HepG2 (cell line): ENCODE measurements around the gene FCHO2. TPM values are rescaled to one million over a fixed set of nuclear protein-coding genes. Genes with fewer than 3 reads are reported as not detected.
A peak's percentile ranks its signal among the peaks of the same experiment; 100 is the strongest.

Experiments used
- HNF4G ChIP-seq, 2 experiments: sonication (generic) in 1 of 2; formaldehyde crosslinking in 1 of 2; IDR thresholded peaks; 2 replicates each; pipeline versions ENCODE4 v1.4.0 to v1.6.1; 2011 to 2020; ENCODE audit warnings: borderline replicate concordance in 2 of 2, low read depth in 2 of 2, mild to moderate bottlenecking in 2 of 2, low read length in 1 of 2, missing genetic modification reagents in 1 of 2, moderate library complexity in 1 of 2
- HOXA5 ChIP-seq: sonication (generic); formaldehyde crosslinking; IDR thresholded peaks from 2 replicates; pipeline ENCODE4 v1.4.0; 2020; ENCODE audit warnings: missing genetic modification reagents
- KAT8 ChIP-seq: IDR thresholded peaks from 2 replicates; pipeline ENCODE4 v1.6.1; 2016; ENCODE audit warnings: missing genetic modification reagents, missing compliant biosample characterization
- MIER2 ChIP-seq: IDR thresholded peaks from 2 replicates; pipeline ENCODE4 v1.6.1; 2016; ENCODE audit warnings: missing biosample characterization, missing genetic modification reagents
- NCOA2 ChIP-seq: sonication (generic); formaldehyde crosslinking; IDR thresholded peaks from 2 replicates; pipeline ENCODE4 v1.8.0; 2022; ENCODE audit warnings: inconsistent platforms
- PRDM10 ChIP-seq: sonication (generic); formaldehyde crosslinking; IDR thresholded peaks from 2 replicates; pipeline ENCODE4 v1.4.0; 2020; ENCODE audit warnings: low read depth, missing genetic modification reagents
- REPIN1 ChIP-seq: sonication (generic); formaldehyde crosslinking; IDR thresholded peaks from 2 replicates; pipeline ENCODE4 v1.8.0; 2022; ENCODE audit warnings: missing genetic modification reagents, low read depth, mild to moderate bottlenecking, borderline replicate concordance
- SMAD3 ChIP-seq: sonication (generic); formaldehyde crosslinking; IDR thresholded peaks from 2 replicates; pipeline ENCODE4 v1.4.0; 2020; ENCODE audit warnings: missing genetic modification reagents
- YEATS2 ChIP-seq: sonication (generic); formaldehyde crosslinking; IDR thresholded peaks from 2 replicates; pipeline ENCODE4 v1.4.0; 2020; ENCODE audit warnings: missing genetic modification reagents, borderline replicate concordance
- ZNF12 ChIP-seq: sonication (generic); formaldehyde crosslinking; IDR thresholded peaks from 2 replicates; pipeline ENCODE4 v1.5.0; 2020; ENCODE audit warnings: missing genetic modification reagents
- ZNF331 ChIP-seq: sonication (generic); formaldehyde crosslinking; IDR thresholded peaks from 2 replicates; pipeline ENCODE4 v1.4.0; 2020; ENCODE audit warnings: missing genetic modification reagents
- polyA plus RNA-seq, 8 experiments: library from polyadenylated mRNA; depleted of rRNA in 3 of 8; stranded (reverse) in 7 of 8; unstranded in 1 of 8; fragments of >200 nt; fragmentation: Illumina TruSeq in 4 of 8; extraction: Trizol in 4 of 8; gene quantifications; 2 replicates each; pipeline versions ENCODE4 v1.2.1 to v1.2.3, GENCODE V29; 2011 to 2016; ENCODE audit warnings: low read depth in 4 of 8, missing spikeins in 1 of 8, mixed read lengths in 1 of 8; ENCODE audit not compliant: insufficient read depth in 1 of 8
- total RNA-seq, 5 experiments: library from RNA; depleted of rRNA; stranded (reverse); fragments of >200 nt; fragmentation: Illumina TruSeq; extraction: Trizol; gene quantifications; 2 replicates each; pipeline ENCODE4 v1.2.3, GENCODE V29; 2016; ENCODE audit warnings: low read depth in 1 of 5
- TF ChIP-seq, protein P1 (sequence below): sonication (generic); formaldehyde crosslinking; conservative IDR thresholded peaks from 2 replicates; pipeline ENCODE4 v1.4.0; 2020; ENCODE audit warnings: missing genetic modification reagents
- TF ChIP-seq, protein P2 (sequence below): sonication (generic); formaldehyde crosslinking; IDR thresholded peaks from 2 replicates; pipeline ENCODE4 v1.4.0; 2020; ENCODE audit warnings: missing genetic modification reagents, borderline replicate concordance
- TF ChIP-seq, protein P3 (sequence below): sonication (generic); formaldehyde crosslinking; IDR thresholded peaks from 2 replicates; pipeline ENCODE4 v1.4.0; 2020; ENCODE audit warnings: missing genetic modification reagents

The FCHO2 gene
- total and polyA plus RNA-seq, 2 of the 13 experiments (the other 11 are each of a cell fraction or from before 2014, with no cell fraction given), result 11.6 to 17.3 TPM

DNA sequence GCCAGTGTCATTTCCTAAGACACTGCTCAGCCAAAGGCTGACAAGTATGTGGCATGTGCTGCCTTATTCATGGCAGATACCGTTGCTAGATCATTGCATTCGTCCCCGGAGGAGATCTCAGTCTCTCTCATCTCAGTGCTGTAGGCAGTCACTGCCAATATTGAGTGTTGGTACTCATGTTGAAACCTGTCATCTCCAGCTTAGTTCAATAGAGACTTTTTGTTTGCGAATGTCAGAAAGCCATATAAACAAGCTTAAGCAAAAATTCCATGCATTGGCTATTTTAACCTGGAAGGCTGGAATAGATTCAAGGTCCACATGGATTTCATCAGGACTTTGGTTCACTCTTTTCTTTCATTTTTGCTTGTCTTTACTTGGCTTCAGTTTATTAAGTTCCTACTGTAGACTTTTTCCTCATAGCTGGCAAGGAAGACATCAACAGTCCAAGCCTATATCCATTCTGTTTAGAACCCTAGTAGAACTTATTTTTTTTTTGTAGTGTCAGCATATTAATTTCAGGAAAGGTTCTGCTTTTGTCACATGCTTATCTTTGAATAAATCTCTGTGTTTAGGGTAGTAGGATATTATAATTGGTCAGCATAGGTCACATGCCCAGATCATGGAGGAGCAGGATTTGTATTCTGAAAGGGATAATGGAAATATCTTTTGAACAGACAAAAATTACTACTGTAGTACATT, 66.8 kb downstream of the FCHO2 start (continued):
- TF ChIP-seq, protein P1, sequence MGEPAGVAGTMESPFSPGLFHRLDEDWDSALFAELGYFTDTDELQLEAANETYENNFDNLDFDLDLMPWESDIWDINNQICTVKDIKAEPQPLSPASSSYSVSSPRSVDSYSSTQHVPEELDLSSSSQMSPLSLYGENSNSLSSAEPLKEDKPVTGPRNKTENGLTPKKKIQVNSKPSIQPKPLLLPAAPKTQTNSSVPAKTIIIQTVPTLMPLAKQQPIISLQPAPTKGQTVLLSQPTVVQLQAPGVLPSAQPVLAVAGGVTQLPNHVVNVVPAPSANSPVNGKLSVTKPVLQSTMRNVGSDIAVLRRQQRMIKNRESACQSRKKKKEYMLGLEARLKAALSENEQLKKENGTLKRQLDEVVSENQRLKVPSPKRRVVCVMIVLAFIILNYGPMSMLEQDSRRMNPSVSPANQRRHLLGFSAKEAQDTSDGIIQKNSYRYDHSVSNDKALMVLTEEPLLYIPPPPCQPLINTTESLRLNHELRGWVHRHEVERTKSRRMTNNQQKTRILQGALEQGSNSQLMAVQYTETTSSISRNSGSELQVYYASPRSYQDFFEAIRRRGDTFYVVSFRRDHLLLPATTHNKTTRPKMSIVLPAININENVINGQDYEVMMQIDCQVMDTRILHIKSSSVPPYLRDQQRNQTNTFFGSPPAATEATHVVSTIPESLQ (CRISPR knock-in tag), result no peak
- TF ChIP-seq HNF4G (IDR thresholded peaks at IDR 0.05; ENCODE audit: borderline replicate concordance, low read depth, low read length) (peak; percentile 70), HNF4G (CRISPR knock-in tag; IDR thresholded peaks at IDR 0.05; ENCODE audit: borderline replicate concordance, low read depth) (no peak), NCOA2 (CRISPR knock-in tag) (peak; percentile 68), KAT8 (CRISPR knock-in tag) (peak; percentile 66), ZNF12 (peak; percentile 73), ZNF331 (peak; percentile 47; the same call in 1 of the 2 replicates), PRDM10 (CRISPR knock-in tag) (no peak), HOXA5 (no peak), SMAD3 (CRISPR knock-in tag) (peak; percentile 56; the same call in 1 of the 2 replicates), REPIN1 (CRISPR knock-in tag) (peak; percentile 51; the same call in 1 of the 2 replicates), MIER2 (CRISPR knock-in tag) (0 out of 2 replicates have a peak, but pooled peaks have one; percentile 30), YEATS2 (CRISPR knock-in tag) (0 out of 2 replicates have a peak, but pooled peaks have one; percentile 20)
- TF ChIP-seq, protein P2, sequence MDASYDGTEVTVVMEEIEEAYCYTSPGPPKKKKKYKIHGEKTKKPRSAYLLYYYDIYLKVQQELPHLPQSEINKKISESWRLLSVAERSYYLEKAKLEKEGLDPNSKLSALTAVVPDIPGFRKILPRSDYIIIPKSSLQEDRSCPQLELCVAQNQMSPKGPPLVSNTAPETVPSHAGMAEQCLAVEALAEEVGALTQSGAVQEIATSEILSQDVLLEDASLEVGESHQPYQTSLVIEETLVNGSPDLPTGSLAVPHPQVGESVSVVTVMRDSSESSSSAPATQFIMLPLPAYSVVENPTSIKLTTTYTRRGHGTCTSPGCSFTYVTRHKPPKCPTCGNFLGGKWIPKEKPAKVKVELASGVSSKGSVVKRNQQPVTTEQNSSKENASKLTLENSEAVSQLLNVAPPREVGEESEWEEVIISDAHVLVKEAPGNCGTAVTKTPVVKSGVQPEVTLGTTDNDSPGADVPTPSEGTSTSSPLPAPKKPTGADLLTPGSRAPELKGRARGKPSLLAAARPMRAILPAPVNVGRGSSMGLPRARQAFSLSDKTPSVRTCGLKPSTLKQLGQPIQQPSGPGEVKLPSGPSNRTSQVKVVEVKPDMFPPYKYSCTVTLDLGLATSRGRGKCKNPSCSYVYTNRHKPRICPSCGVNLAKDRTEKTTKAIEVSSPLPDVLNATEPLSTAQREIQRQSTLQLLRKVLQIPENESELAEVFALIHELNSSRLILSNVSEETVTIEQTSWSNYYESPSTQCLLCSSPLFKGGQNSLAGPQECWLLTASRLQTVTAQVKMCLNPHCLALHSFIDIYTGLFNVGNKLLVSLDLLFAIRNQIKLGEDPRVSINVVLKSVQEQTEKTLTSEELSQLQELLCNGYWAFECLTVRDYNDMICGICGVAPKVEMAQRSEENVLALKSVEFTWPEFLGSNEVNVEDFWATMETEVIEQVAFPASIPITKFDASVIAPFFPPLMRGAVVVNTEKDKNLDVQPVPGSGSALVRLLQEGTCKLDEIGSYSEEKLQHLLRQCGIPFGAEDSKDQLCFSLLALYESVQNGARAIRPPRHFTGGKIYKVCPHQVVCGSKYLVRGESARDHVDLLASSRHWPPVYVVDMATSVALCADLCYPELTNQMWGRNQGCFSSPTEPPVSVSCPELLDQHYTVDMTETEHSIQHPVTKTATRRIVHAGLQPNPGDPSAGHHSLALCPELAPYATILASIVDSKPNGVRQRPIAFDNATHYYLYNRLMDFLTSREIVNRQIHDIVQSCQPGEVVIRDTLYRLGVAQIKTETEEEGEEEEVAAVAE (CRISPR knock-in tag), result peak; percentile 86
- TF ChIP-seq, protein P3, sequence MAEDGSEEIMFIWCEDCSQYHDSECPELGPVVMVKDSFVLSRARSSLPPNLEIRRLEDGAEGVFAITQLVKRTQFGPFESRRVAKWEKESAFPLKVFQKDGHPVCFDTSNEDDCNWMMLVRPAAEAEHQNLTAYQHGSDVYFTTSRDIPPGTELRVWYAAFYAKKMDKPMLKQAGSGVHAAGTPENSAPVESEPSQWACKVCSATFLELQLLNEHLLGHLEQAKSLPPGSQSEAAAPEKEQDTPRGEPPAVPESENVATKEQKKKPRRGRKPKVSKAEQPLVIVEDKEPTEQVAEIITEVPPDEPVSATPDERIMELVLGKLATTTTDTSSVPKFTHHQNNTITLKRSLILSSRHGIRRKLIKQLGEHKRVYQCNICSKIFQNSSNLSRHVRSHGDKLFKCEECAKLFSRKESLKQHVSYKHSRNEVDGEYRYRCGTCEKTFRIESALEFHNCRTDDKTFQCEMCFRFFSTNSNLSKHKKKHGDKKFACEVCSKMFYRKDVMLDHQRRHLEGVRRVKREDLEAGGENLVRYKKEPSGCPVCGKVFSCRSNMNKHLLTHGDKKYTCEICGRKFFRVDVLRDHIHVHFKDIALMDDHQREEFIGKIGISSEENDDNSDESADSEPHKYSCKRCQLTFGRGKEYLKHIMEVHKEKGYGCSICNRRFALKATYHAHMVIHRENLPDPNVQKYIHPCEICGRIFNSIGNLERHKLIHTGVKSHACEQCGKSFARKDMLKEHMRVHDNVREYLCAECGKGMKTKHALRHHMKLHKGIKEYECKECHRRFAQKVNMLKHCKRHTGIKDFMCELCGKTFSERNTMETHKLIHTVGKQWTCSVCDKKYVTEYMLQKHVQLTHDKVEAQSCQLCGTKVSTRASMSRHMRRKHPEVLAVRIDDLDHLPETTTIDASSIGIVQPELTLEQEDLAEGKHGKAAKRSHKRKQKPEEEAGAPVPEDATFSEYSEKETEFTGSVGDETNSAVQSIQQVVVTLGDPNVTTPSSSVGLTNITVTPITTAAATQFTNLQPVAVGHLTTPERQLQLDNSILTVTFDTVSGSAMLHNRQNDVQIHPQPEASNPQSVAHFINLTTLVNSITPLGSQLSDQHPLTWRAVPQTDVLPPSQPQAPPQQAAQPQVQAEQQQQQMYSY, result no peak
